ENCODE data around the gene INHA. TPM values are rescaled to one million over a fixed set of nuclear protein-coding genes. Genes with fewer than 3 reads are reported as not detected.

The INHA gene
- total RNA-seq, 1 experiment from 2014 or later: 0.80 TPM

GRCh38 chr2:219538956-219539788 lies 32.9 kb upstream of the INHA start:
- TF ChIP-seq CTCF (IDR thresholded peaks at IDR 0.05; ENCODE audit: unreplicated experiment): no peak
- H3K27ac Mint-ChIP-seq (ENCODE audit: unreplicated experiment): no peak overlapping the region
- intact Hi-C loops (cut with micrococcal nuclease; ENCODE audit: unreplicated experiment): no loop called here
- H3K27me3 Mint-ChIP-seq (ENCODE audit: unreplicated experiment): peaks cover under 1% of the 10 kb centered on the region
- peaks cover 66% of the 10 kb centered on the region for H3K36me3 Mint-ChIP-seq (ENCODE audit: insufficient read depth, unreplicated experiment)
- no peaks in the 10 kb centered on the region for H3K9me3 Mint-ChIP-seq (ENCODE audit: low read depth, unreplicated experiment)
- peaks cover 27% of the 10 kb centered on the region for H3K4me1 Mint-ChIP-seq (ENCODE audit: low read depth, unreplicated experiment)
- no peak overlapping the region for H3K4me3 Mint-ChIP-seq (ENCODE audit: low read depth, unreplicated experiment)
- no TSS peak for BruUV-seq (replicated peaks)
- CTCF ChIA-PET: interaction anchor here (0.7 to 1.7 kb wide), 2 partner anchors 10 to 17 kb away, joined by 4 to 5 read pairs; no protein-coding TSS in a partner anchor
- DNase-seq: no peak

- H3K27me3 Mint-ChIP-seq (ENCODE audit: unreplicated experiment): peaks cover 9% of the 10 kb centered on the region
- CTCF ChIA-PET: interaction anchor here (1.1 to 1.7 kb wide), 2 partner anchors 10 to 149 kb away, joined by 5 read pairs; no protein-coding TSS in a partner anchor
- no peaks in the 10 kb centered on the region for H3K9me3 Mint-ChIP-seq (ENCODE audit: low read depth, unreplicated experiment)
- no peak overlapping the region for H3K4me3 Mint-ChIP-seq (ENCODE audit: low read depth, unreplicated experiment)
- TF ChIP-seq CTCF (IDR thresholded peaks at IDR 0.05; ENCODE audit: unreplicated experiment): no peak
- intact Hi-C loops (cut with micrococcal nuclease; ENCODE audit: unreplicated experiment): loop anchor here (5.0 kb wide), 1 partner anchor 102 kb away; no protein-coding TSS in a partner anchor
- peaks cover 37% of the 10 kb centered on the region for H3K4me1 Mint-ChIP-seq (ENCODE audit: low read depth, unreplicated experiment)
- no peak overlapping the region for H3K27ac Mint-ChIP-seq (ENCODE audit: unreplicated experiment)
- DNase-seq: no peak
- BruUV-seq (replicated peaks): no TSS peak
- peaks cover 75% of the 10 kb centered on the region for H3K36me3 Mint-ChIP-seq (ENCODE audit: insufficient read depth, unreplicated experiment)
Observed at GRCh38 chr2:219539926-219540678, 32.0 kb upstream of the INHA start.

- intact Hi-C loops (cut with micrococcal nuclease; ENCODE audit: unreplicated experiment): loop anchor here (1.0 to 5.0 kb wide), 2 partner anchors 101 to 148 kb away; no protein-coding TSS in a partner anchor
- no peak for TF ChIP-seq CTCF (IDR thresholded peaks at IDR 0.05; ENCODE audit: unreplicated experiment)
- peaks cover 18% of the 10 kb centered on the region for H3K27me3 Mint-ChIP-seq (ENCODE audit: unreplicated experiment)
- no TSS peak for BruUV-seq (replicated peaks)
- CTCF ChIA-PET: interaction anchor here (0.6 to 1.1 kb wide), 4 partner anchors 9 to 247 kb away, joined by 3 to 5 read pairs (median 4); partner anchors contain the start of gene OBSL1
- H3K4me1 Mint-ChIP-seq (ENCODE audit: low read depth, unreplicated experiment): peaks cover 38% of the 10 kb centered on the region
- peak overlapping the region; percentile 91 for H3K4me3 Mint-ChIP-seq (ENCODE audit: low read depth, unreplicated experiment)
- DNase-seq: no peak
- H3K36me3 Mint-ChIP-seq (ENCODE audit: insufficient read depth, unreplicated experiment): peaks cover 71% of the 10 kb centered on the region
- H3K27ac Mint-ChIP-seq (ENCODE audit: unreplicated experiment): peak overlapping the region; percentile 28
- no peaks in the 10 kb centered on the region for H3K9me3 Mint-ChIP-seq (ENCODE audit: low read depth, unreplicated experiment)
Observed at GRCh38 chr2:219540784-219541504, 31.2 kb upstream of the INHA start.
